Left ventricle myocardium inferior (tissue), 1 donor: Measurements from ENCODE around the gene KCP. TPM values are rescaled to one million over a fixed set of nuclear protein-coding genes. Genes with fewer than 3 reads are reported as not detected.

Experiments
- DNase-seq: peaks from one replicate; pipeline ENCODE4 v3.0.0-alpha.2; 2020
- H3K27ac ChIP-seq: fragments of 200-600 bp; replicated peaks from 2 replicates; pipeline ENCODE4 v1.8.0; 2021
- H3K27me3 ChIP-seq: fragments of 200-600 bp; 2 replicates; pipeline ENCODE4 v1.8.0; 2021; ENCODE audit warnings: low read depth
- H3K36me3 ChIP-seq: fragments of 200-600 bp; 2 replicates; pipeline ENCODE4 v1.8.0; 2021
- H3K4me1 ChIP-seq: fragments of 200-600 bp; 2 replicates; pipeline ENCODE4 v1.8.0; 2021
- H3K4me3 ChIP-seq: fragments of 200-600 bp; 2 replicates; pipeline ENCODE4 v1.8.0; 2021; ENCODE audit warnings: mild to moderate bottlenecking, moderate library complexity
- H3K9me3 ChIP-seq: fragments of 200-600 bp; replicated peaks from 2 replicates; pipeline ENCODE4 v1.8.0; 2021
- intact Hi-C: fragments of 100-400 bp; cut with micrococcal nuclease; formaldehyde crosslinking; loops from one replicate; pipeline ENCODE4 v1.11.0; 2022
- total RNA-seq: library from RNA; stranded (reverse); fragmentation: NEBNext Ultra II Directional; extraction: Animal tissue kit (Norgen Biotek cat#: 25700); gene quantifications from one replicate; pipeline ENCODE4 v1.2.1, GENCODE V29; 2021
- TF ChIP-seq, protein P1 (sequence below): fragments of 200-600 bp; IDR thresholded peaks from 2 replicates; pipeline ENCODE4 v1.8.0; 2021; ENCODE audit warnings: antibody characterized with exemption, mild to moderate bottlenecking, borderline replicate concordance
- donor health status: DM: no; HTN: yes; CAD: no; lungs with severe emphysema.

KCP gene
- total RNA-seq, 1 donor from 2014 or later: 0.19 TPM

GRCh38 chr7:128924707-128925588 is 14.4 kb upstream of the KCP start:
- Histone ChIP-seq H3K27ac (no peak overlapping the region), H3K27me3 (peaks cover 77% of the 10 kb centered on the region), H3K4me3 (no peak overlapping the region), H3K4me1 (no peaks in the 10 kb centered on the region), H3K9me3 (no peaks in the 10 kb centered on the region), H3K36me3 (no peaks in the 10 kb centered on the region)
- TF ChIP-seq, protein P1, sequence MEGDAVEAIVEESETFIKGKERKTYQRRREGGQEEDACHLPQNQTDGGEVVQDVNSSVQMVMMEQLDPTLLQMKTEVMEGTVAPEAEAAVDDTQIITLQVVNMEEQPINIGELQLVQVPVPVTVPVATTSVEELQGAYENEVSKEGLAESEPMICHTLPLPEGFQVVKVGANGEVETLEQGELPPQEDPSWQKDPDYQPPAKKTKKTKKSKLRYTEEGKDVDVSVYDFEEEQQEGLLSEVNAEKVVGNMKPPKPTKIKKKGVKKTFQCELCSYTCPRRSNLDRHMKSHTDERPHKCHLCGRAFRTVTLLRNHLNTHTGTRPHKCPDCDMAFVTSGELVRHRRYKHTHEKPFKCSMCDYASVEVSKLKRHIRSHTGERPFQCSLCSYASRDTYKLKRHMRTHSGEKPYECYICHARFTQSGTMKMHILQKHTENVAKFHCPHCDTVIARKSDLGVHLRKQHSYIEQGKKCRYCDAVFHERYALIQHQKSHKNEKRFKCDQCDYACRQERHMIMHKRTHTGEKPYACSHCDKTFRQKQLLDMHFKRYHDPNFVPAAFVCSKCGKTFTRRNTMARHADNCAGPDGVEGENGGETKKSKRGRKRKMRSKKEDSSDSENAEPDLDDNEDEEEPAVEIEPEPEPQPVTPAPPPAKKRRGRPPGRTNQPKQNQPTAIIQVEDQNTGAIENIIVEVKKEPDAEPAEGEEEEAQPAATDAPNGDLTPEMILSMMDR: no peak
- DNase-seq: no peak
- intact Hi-C loops: no loop called here

- H3K4me3 ChIP-seq: no peak overlapping the region
- DNase-seq: no peak
- no peaks in the 10 kb centered on the region for H3K4me1 ChIP-seq
- H3K9me3 ChIP-seq: no peaks in the 10 kb centered on the region
- H3K36me3 ChIP-seq: no peaks in the 10 kb centered on the region
- TF ChIP-seq, protein P1: no peak
- H3K27me3 ChIP-seq: peaks cover 77% of the 10 kb centered on the region
- intact Hi-C loops: no loop called here
- H3K27ac ChIP-seq: no peak overlapping the region
Measured at GRCh38 chr7:128923411-128923800, 12.9 kb upstream of the KCP start.

- DNase-seq: no peak
- no peaks in the 10 kb centered on the region for H3K36me3 ChIP-seq
- H3K9me3 ChIP-seq: no peaks in the 10 kb centered on the region
- peaks cover 77% of the 10 kb centered on the region for H3K27me3 ChIP-seq
- no peak overlapping the region for H3K4me3 ChIP-seq
- no peak overlapping the region for H3K27ac ChIP-seq
- intact Hi-C loops: no loop called here
- TF ChIP-seq, protein P1: no peak
- H3K4me1 ChIP-seq: no peaks in the 10 kb centered on the region
Measured at GRCh38 chr7:128922496-128923410, 12.2 kb upstream of the KCP start.

GRCh38 chr7:128921866-128922440 is 11.4 kb upstream of the KCP start:
- no peaks in the 10 kb centered on the region for H3K36me3 ChIP-seq
- H3K27me3 ChIP-seq: peaks cover 74% of the 10 kb centered on the region
- intact Hi-C loops: no loop called here
- H3K27ac ChIP-seq: no peak overlapping the region
- H3K9me3 ChIP-seq: no peaks in the 10 kb centered on the region
- H3K4me3 ChIP-seq: no peak overlapping the region
- DNase-seq: no peak
- TF ChIP-seq, protein P1: no peak
- H3K4me1 ChIP-seq: no peaks in the 10 kb centered on the region

- Histone ChIP-seq H3K4me3 (no peak overlapping the region), H3K27ac (no peak overlapping the region), H3K9me3 (no peaks in the 10 kb centered on the region), H3K27me3 (peaks cover 80% of the 10 kb centered on the region), H3K36me3 (no peaks in the 10 kb centered on the region), H3K4me1 (peaks cover 2% of the 10 kb centered on the region)
- DNase-seq: no peak
- TF ChIP-seq, protein P1: no peak
- intact Hi-C loops: no loop called here
Measured at GRCh38 chr7:128920913-128921582, 10.5 kb upstream of the KCP start.
